CD4-positive, alpha-beta memory T cell (primary cell): Measurements from ENCODE around the gene CSNK2B. TPM values are rescaled to one million over a fixed set of nuclear protein-coding genes. Genes with fewer than 3 reads are reported as not detected.

Experiments
- CTCF ChIA-PET: fragments of 350-600 bp; sonication (Branson Sonifier 250); formaldehyde crosslinking; loops from one replicate; lab custom pipeline; 2021; ENCODE audit warnings: inconsistent platforms; ENCODE audit not compliant: partially characterized antibody; lab: Charles Lee
- POLR2A ChIA-PET: fragments of 350-600 bp; sonication (Branson Sonifier 250); formaldehyde crosslinking; loops from one replicate; lab custom pipeline; 2021; ENCODE audit not compliant: partially characterized antibody; lab: Charles Lee
- DNase-seq, 5 donors: peaks; one replicate each; pipeline versions ENCODE4 v3.0.0 to v3.0.0-alpha.2; 2020 to 2022; ENCODE audit warnings: mixed read lengths in 1 of 5
- H3K27ac ChIP-seq: one replicate; pipeline ENCODE4 v1.7.0; 2013; ENCODE audit warnings: low read depth, low read length
- H3K27me3 ChIP-seq: 2 replicates; pipeline ENCODE4 v1.7.0; 2013; ENCODE audit warnings: mild to moderate bottlenecking, low read length, moderate library complexity; ENCODE audit not compliant: insufficient read depth
- H3K36me3 ChIP-seq: 2 replicates; pipeline ENCODE4 v1.7.0; 2013; ENCODE audit warnings: mild to moderate bottlenecking, low read length, moderate library complexity; ENCODE audit not compliant: insufficient read depth
- H3K4me1 ChIP-seq: 2 replicates; pipeline ENCODE4 v1.7.0; 2013; ENCODE audit warnings: mild to moderate bottlenecking, low read length, moderate library complexity; ENCODE audit not compliant: insufficient read depth
- H3K4me3 ChIP-seq, 2 donors: one replicate each; pipeline ENCODE4 v1.7.0; 2013; ENCODE audit warnings: low read length in 2 of 2, mild to moderate bottlenecking in 1 of 2
- H3K9me3 ChIP-seq, 2 donors: one replicate each; pipeline ENCODE4 v1.7.0; 2013; ENCODE audit warnings: low read length in 2 of 2, control low read depth in 1 of 2; ENCODE audit not compliant: control insufficient read depth in 1 of 2
- H3K27ac Mint-ChIP-seq, 7 donors: one replicate each; pipeline ENCODE4 v1.8.0; 2020 to 2021; ENCODE audit warnings: mixed read lengths in 7 of 7, mild to moderate bottlenecking in 6 of 7, inconsistent platforms in 3 of 7, moderate library complexity in 3 of 7
- H3K27me3 Mint-ChIP-seq, 2 donors: one replicate each; pipeline ENCODE4 v1.8.0; 2020 to 2021; ENCODE audit warnings: mixed read lengths in 2 of 2
- H3K36me3 Mint-ChIP-seq, 2 donors: one replicate each; pipeline ENCODE4 v1.8.0; 2020 to 2021; ENCODE audit warnings: mixed read lengths in 2 of 2, inconsistent platforms in 1 of 2, mild to moderate bottlenecking in 1 of 2
- H3K4me1 Mint-ChIP-seq, 4 donors: one replicate each; pipeline ENCODE4 v1.8.0; 2020 to 2021; ENCODE audit warnings: mixed read lengths in 4 of 4, mild to moderate bottlenecking in 1 of 4
- H3K4me3 Mint-ChIP-seq, 8 donors: one replicate each; pipeline ENCODE4 v1.8.0; 2020 to 2021; ENCODE audit warnings: mixed read lengths in 8 of 8, mild to moderate bottlenecking in 7 of 8, moderate library complexity in 6 of 8, inconsistent platforms in 3 of 8
- H3K9me3 Mint-ChIP-seq, 8 donors: one replicate each; pipeline ENCODE4 v1.8.0; 2020 to 2021; ENCODE audit warnings: mixed read lengths in 8 of 8, mild to moderate bottlenecking in 5 of 8, inconsistent platforms in 3 of 8, moderate library complexity in 1 of 8
- intact Hi-C: fragments of 100-400 bp; cut with micrococcal nuclease; formaldehyde crosslinking; loops from one replicate; pipeline ENCODE4 v1.15.1; 2023
- polyA plus RNA-seq, 2 donors: library from polyadenylated mRNA; unstranded; fragments of 300-500 nt; fragmentation: Illumina TruSeq; gene quantifications; one replicate each; pipeline ENCODE4 v1.2.3, GENCODE V29; 2021
- total RNA-seq, 2 experiments: library from RNA; stranded (reverse); gene quantifications; one replicate each; pipeline ENCODE4 v1.2.3, GENCODE V29; 2021

Gene CSNK2B
- total and polyA plus RNA-seq, 4 experiments from 2014 or later: 141 to 232 (median 166) TPM

DNA sequence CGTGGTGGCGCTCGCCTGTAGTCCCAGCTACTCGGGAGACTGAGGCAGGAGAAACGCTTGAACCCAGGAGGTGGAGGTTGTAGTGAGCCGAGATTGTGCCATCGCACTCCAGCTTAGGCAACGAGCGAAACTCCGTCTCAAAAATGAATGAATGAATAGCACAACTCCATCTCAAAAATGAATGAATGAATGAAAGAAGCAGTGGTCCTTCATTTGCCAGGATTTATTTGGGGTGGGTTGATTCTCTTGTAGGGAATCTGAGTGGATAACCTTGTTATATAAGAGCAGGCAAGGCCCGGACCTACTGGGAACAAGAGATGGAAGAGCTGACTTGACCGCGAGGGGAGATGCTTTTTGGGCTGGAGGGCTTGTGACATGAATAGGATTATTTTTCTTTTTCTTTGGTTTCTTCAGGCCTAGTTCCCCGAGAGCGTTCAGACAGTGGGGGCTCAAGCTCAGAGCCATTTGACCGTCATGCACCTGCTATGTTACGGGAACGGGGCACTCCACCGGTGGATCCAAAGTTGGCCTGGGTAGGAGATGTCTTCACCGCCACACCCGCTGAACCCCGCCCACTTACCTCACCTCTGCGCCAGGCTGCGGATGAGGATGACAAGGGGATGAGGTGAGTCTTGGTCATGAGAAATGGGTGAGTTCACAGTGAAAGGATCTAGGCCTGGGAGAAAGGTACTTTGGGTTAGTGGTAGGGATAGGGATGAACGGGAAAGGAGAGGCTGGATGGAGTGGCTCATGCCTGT is 35.5 kb upstream of the CSNK2B start:
- ChIA-PET POLR2A (interaction anchor here (1.2 to 1.8 kb wide), 2 partner anchors 13 to 21 kb away, joined by 4 to 6 read pairs; no protein-coding TSS in a partner anchor), CTCF (no interaction called here)
- Mint-ChIP-seq H3K4me3 (no peak overlapping the region), H3K27ac (peak overlapping the region in 2 of 7 donors; percentile 8 to 36), H3K4me1 (peaks cover 0 to 5% (median 4%) of the 10 kb centered on the region in 4 donors), H3K36me3 (peaks cover 57 to 91% of the 10 kb centered on the region in 2 donors), H3K9me3 (no peaks in the 10 kb centered on the region), H3K27me3 (no peaks in the 10 kb centered on the region)
- Histone ChIP-seq H3K4me3 (no peak overlapping the region), H3K27ac (no peak overlapping the region), H3K27me3 (no peaks in the 10 kb centered on the region), H3K9me3 (no peaks in the 10 kb centered on the region), H3K36me3 (peaks cover 99% of the 10 kb centered on the region), H3K4me1 (no peaks in the 10 kb centered on the region)
- intact Hi-C loops: no loop called here
- no peak for DNase-seq

DNA sequence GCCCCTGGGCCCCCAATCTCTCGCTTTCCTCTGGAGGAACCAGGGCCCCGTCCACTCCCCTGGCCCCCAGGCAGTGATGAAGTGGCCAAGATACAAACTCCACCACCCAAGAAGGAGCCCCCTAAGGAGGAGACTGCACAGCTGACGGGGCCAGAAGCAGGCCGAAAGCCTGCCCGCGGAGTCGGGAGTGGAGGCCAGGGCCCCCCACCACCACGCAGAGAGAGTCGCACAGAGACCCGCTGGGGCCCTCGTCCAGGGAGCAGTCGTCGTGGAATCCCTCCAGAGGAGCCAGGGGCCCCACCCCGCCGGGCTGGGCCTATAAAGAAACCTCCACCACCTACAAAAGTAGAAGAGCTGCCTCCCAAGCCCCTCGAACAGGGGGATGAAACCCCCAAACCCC is 34.7 kb upstream of the CSNK2B start:
- intact Hi-C loops: no loop called here

DNA sequence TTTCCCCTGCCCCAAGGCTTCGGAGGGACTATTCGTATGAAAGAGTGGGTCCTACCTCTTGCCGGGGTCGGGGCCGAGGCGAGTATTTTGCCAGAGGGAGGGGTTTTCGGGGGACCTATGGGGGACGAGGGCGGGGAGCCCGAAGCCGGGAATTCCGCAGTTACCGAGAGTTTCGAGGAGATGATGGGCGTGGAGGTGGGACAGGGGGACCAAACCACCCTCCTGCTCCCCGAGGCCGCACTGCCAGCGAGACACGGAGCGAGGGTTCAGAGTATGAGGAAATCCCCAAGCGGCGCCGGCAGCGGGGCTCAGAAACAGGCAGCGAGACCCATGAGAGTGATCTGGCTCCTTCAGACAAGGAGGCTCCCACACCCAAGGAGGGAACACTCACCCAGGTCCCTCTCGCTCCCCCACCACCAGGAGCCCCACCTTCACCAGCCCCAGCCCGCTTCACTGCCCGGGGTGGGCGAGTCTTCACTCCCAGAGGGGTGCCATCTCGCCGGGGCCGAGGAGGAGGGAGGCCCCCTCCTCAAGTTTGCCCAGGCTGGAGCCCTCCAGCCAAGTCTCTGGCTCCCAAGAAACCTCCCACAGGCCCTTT is 34.1 kb upstream of the CSNK2B start:
- H3K36me3 ChIP-seq: peaks cover 99% of the 10 kb centered on the region
- Mint-ChIP-seq H3K4me1 (peaks cover 0 to 5% (median 3%) of the 10 kb centered on the region in 4 donors), H3K27me3 (no peaks in the 10 kb centered on the region), H3K36me3 (peaks cover 52 to 91% of the 10 kb centered on the region in 2 donors), H3K27ac (no peak overlapping the region), H3K4me3 (no peak overlapping the region), H3K9me3 (no peaks in the 10 kb centered on the region)
- no peak overlapping the region for H3K27ac ChIP-seq
- CTCF ChIA-PET: no interaction called here
- POLR2A ChIA-PET: no interaction called here
- DNase-seq: no peak
- intact Hi-C loops: no loop called here
- no peaks in the 10 kb centered on the region for H3K4me1 ChIP-seq
- no peaks in the 10 kb centered on the region for H3K27me3 ChIP-seq
- no peaks in the 10 kb centered on the region for H3K9me3 ChIP-seq
- H3K4me3 ChIP-seq: no peak overlapping the region

More for the DNA sequence above, 34.7 kb upstream of the CSNK2B start:
- Mint-ChIP-seq H3K4me3 (no peak overlapping the region), H3K27me3 (no peaks in the 10 kb centered on the region), H3K4me1 (peaks cover 0 to 5% (median 3%) of the 10 kb centered on the region in 4 donors), H3K9me3 (no peaks in the 10 kb centered on the region), H3K27ac (no peak overlapping the region), H3K36me3 (peaks cover 58 to 91% of the 10 kb centered on the region in 2 donors)
- H3K4me3 ChIP-seq: no peak overlapping the region
- ChIA-PET CTCF (no interaction called here), POLR2A (no interaction called here)
- peaks cover 99% of the 10 kb centered on the region for H3K36me3 ChIP-seq
- DNase-seq: no peak
- H3K9me3 ChIP-seq: no peaks in the 10 kb centered on the region
- H3K4me1 ChIP-seq: no peaks in the 10 kb centered on the region
- H3K27me3 ChIP-seq: no peaks in the 10 kb centered on the region
- H3K27ac ChIP-seq: no peak overlapping the region

DNA sequence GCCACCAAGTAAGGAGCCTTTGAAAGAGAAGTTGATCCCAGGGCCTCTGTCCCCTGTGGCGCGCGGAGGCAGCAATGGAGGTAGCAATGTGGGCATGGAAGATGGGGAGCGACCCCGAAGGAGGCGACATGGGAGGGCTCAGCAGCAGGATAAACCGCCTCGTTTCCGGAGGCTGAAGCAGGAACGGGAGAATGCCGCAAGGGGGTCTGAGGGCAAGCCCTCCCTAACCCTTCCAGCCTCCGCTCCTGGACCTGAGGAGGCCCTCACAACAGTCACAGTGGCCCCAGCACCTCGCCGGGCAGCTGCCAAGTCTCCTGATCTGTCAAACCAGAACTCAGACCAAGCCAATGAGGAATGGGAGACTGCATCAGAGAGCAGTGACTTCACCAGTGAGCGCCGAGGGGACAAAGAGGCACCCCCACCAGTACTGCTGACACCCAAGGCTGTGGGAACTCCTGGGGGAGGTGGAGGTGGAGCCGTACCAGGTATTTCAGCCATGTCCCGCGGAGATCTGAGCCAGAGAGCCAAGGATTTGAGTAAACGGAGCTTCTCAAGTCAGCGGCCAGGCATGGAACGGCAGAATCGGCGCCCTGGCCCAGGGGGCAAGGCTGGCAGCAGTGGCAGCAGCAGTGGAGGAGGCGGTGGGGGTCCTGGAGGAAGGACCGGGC is 33.5 kb upstream of the CSNK2B start:
- H3K4me1 ChIP-seq: no peaks in the 10 kb centered on the region
- peaks cover 0 to 4% (median 3%) of the 10 kb centered on the region in 4 donors for H3K4me1 Mint-ChIP-seq
- no peak overlapping the region for H3K4me3 ChIP-seq
- CTCF ChIA-PET: no interaction called here
- peaks cover 98% of the 10 kb centered on the region for H3K36me3 ChIP-seq
- POLR2A ChIA-PET: interaction anchor here (1.5 kb wide), 1 partner anchor 10 kb away, joined by 5 read pairs; no protein-coding TSS in a partner anchor
- intact Hi-C loops: no loop called here
- no peak for DNase-seq
- H3K27ac Mint-ChIP-seq: peak overlapping the region in 3 of 7 donors; percentile 23 to 53 (median 27)
- no peaks in the 10 kb centered on the region for H3K27me3 Mint-ChIP-seq
- H3K9me3 ChIP-seq: no peaks in the 10 kb centered on the region
- H3K27ac ChIP-seq: no peak overlapping the region
- peaks cover 52 to 94% of the 10 kb centered on the region in 2 donors for H3K36me3 Mint-ChIP-seq
- H3K9me3 Mint-ChIP-seq: no peaks in the 10 kb centered on the region
- no peak overlapping the region for H3K4me3 Mint-ChIP-seq
- H3K27me3 ChIP-seq: no peaks in the 10 kb centered on the region

DNA sequence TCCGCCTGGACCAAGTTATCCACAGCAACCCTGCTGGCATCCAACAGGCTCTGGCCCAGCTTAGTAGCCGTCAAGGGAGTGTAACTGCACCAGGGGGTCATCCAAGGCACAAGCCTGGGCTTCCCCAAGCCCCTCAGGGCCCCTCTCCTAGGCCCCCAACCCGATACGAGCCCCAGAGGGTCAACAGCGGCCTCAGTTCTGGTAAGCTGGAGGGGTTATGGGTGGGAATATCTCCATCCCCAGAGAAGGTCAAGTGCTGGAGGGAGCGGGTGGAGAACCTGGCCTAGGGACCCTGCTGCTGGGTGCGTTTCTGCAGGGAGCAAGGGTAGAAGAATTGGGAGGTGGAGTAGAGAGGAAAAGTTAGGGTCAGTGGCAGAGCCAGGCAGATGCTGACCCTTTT is 32.4 kb upstream of the CSNK2B start:
- Histone ChIP-seq H3K4me1 (no peaks in the 10 kb centered on the region), H3K27ac (no peak overlapping the region), H3K36me3 (peaks cover 94% of the 10 kb centered on the region), H3K9me3 (no peaks in the 10 kb centered on the region), H3K27me3 (no peaks in the 10 kb centered on the region), H3K4me3 (no peak overlapping the region)
- Mint-ChIP-seq H3K4me1 (peaks cover 0 to 4% (median 3%) of the 10 kb centered on the region in 4 donors), H3K27me3 (no peaks in the 10 kb centered on the region), H3K4me3 (no peak overlapping the region), H3K36me3 (peaks cover 42 to 90% of the 10 kb centered on the region in 2 donors), H3K9me3 (no peaks in the 10 kb centered on the region), H3K27ac (peak overlapping the region in 4 of 7 donors; percentile 27 to 79 (median 57))
- ChIA-PET POLR2A (interaction anchor here (0.6 to 1.5 kb wide), 2 partner anchors 10 to 11 kb away, joined by 3 to 5 read pairs; no protein-coding TSS in a partner anchor), CTCF (interaction anchor here (1.0 to 1.5 kb wide), 2 partner anchors 11 to 35 kb away, joined by 3 read pairs; no protein-coding TSS in a partner anchor)
- intact Hi-C loops: no loop called here
- no peak for DNase-seq

DNA sequence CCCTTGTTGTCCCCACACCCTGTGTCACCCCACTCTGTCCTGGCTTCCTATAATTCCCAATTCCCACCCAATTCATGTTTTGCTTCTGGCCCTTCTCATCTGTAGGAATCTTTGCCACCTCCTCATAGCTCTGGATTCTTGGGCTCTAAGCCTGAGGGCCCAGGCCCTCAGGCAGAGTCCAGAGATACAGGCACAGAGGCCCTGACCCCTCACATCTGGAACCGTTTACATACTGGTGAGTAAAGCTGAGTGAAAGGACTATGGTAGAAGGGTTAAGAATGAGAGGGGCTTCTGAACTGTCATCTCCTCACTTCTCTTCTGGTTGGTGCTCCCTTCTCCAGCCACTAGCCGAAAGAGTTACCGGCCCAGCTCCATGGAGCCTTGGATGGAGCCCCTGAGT is 31.7 kb upstream of the CSNK2B start:
- H3K4me3 Mint-ChIP-seq: no peak overlapping the region
- CTCF ChIA-PET: interaction anchor here (1.0 to 1.5 kb wide), 2 partner anchors 11 to 36 kb away, joined by 3 read pairs; no protein-coding TSS in a partner anchor
- Histone ChIP-seq H3K9me3 (no peaks in the 10 kb centered on the region), H3K36me3 (peaks cover 91% of the 10 kb centered on the region), H3K4me3 (no peak overlapping the region), H3K27ac (no peak overlapping the region), H3K27me3 (no peaks in the 10 kb centered on the region), H3K4me1 (no peaks in the 10 kb centered on the region)
- H3K9me3 Mint-ChIP-seq: no peaks in the 10 kb centered on the region
- H3K4me1 Mint-ChIP-seq: peaks cover 0 to 4% (median 3%) of the 10 kb centered on the region in 4 donors
- POLR2A ChIA-PET: interaction anchor here (0.6 to 1.5 kb wide), 2 partner anchors 9 to 57 kb away, joined by 3 read pairs; no protein-coding TSS in a partner anchor
- H3K36me3 Mint-ChIP-seq: peaks cover 42 to 89% of the 10 kb centered on the region in 2 donors
- no peak for DNase-seq
- intact Hi-C loops: no loop called here
- no peaks in the 10 kb centered on the region for H3K27me3 Mint-ChIP-seq
- H3K27ac Mint-ChIP-seq: peak overlapping the region in 3 of 7 donors; percentile 9 to 36 (median 20)
